HepG2 (cell line): ENCODE data around the gene VRK3. TPM values are rescaled to one million over a fixed set of nuclear protein-coding genes. Genes with fewer than 3 reads are reported as not detected.

Experiments used
- ATF6 ChIP-seq: sonication (generic); formaldehyde crosslinking; conservative IDR thresholded peaks from 2 replicates; pipeline ENCODE4 v1.4.0; 2020; ENCODE audit warnings: missing genetic modification reagents
- ESRRA ChIP-seq: sonication (generic); formaldehyde crosslinking; IDR thresholded peaks from 2 replicates; pipeline ENCODE4 v1.5.1; 2020; ENCODE audit warnings: mild to moderate bottlenecking, low read depth, missing genetic modification reagents
- HES4 ChIP-seq: sonication (generic); formaldehyde crosslinking; IDR thresholded peaks from 2 replicates; pipeline ENCODE4 v1.9.0; 2021; ENCODE audit warnings: mild to moderate bottlenecking, missing genetic modification reagents, borderline replicate concordance
- HNF1B ChIP-seq: sonication (generic); formaldehyde crosslinking; IDR thresholded peaks from 2 replicates; pipeline ENCODE4 v1.5.1; 2020; ENCODE audit warnings: mild to moderate bottlenecking, moderate library complexity, missing genetic modification reagents
- MBD4 ChIP-seq: IDR thresholded peaks from 2 replicates; pipeline ENCODE4 v1.6.1; 2012; ENCODE audit warnings: low read length, inconsistent platforms, borderline replicate concordance
- MEIS1 ChIP-seq: sonication (generic); formaldehyde crosslinking; IDR thresholded peaks from 2 replicates; pipeline ENCODE4 v1.9.0; 2021; ENCODE audit warnings: mild to moderate bottlenecking, missing genetic modification reagents, moderate library complexity, borderline replicate concordance
- PHB2 ChIP-seq: fragments of 450-650 bp; IDR thresholded peaks from 2 replicates; pipeline ENCODE4 v1.6.1; 2018; ENCODE audit not compliant: partially characterized antibody
- PHF20 ChIP-seq: sonication (generic); formaldehyde crosslinking; IDR thresholded peaks from 2 replicates; pipeline ENCODE4 v1.5.0; 2020; ENCODE audit warnings: mild to moderate bottlenecking, missing genetic modification reagents
- SMAD9 ChIP-seq: sonication (generic); formaldehyde crosslinking; IDR thresholded peaks from 2 replicates; pipeline ENCODE4 v1.5.1; 2020; ENCODE audit warnings: mild to moderate bottlenecking, missing genetic modification reagents
- STAG1 ChIP-seq: sonication (generic); formaldehyde crosslinking; IDR thresholded peaks from 2 replicates; pipeline ENCODE4 v1.4.0; 2020; ENCODE audit warnings: missing genetic modification reagents
- SUZ12 ChIP-seq: fragments of 150-350 bp; IDR thresholded peaks from 2 replicates; pipeline ENCODE4 v1.6.1; 2014; ENCODE audit warnings: low read depth, low read length
- TSC22D2 ChIP-seq: sonication (generic); formaldehyde crosslinking; IDR thresholded peaks from 2 replicates; pipeline ENCODE4 v1.5.1; 2020; ENCODE audit warnings: missing genetic modification reagents, mild to moderate bottlenecking, borderline replicate concordance
- ZFP1 ChIP-seq: IDR thresholded peaks from 2 replicates; pipeline ENCODE4 v1.6.1; 2016
- ZNF234 ChIP-seq: sonication (generic); formaldehyde crosslinking; conservative IDR thresholded peaks from 2 replicates; pipeline ENCODE4 v1.5.1; 2020; ENCODE audit warnings: mild to moderate bottlenecking, missing genetic modification reagents
- ZNF335 ChIP-seq: sonication (generic); formaldehyde crosslinking; IDR thresholded peaks from 2 replicates; pipeline ENCODE4 v1.4.0; 2020; ENCODE audit warnings: missing genetic modification reagents
- ZNF510 ChIP-seq: sonication (generic); formaldehyde crosslinking; IDR thresholded peaks from 2 replicates; pipeline ENCODE4 v1.4.0; 2020; ENCODE audit warnings: low read depth, mild to moderate bottlenecking, missing genetic modification reagents
- ZNF546 ChIP-seq: sonication (generic); formaldehyde crosslinking; conservative IDR thresholded peaks from 2 replicates; pipeline ENCODE4 v1.8.1; 2023; ENCODE audit warnings: mild to moderate bottlenecking, missing genetic modification reagents
- ZNF605 ChIP-seq: sonication (generic); formaldehyde crosslinking; IDR thresholded peaks from 2 replicates; pipeline ENCODE4 v1.8.0; 2022; ENCODE audit warnings: mild to moderate bottlenecking, missing genetic modification reagents
- ZNF766 ChIP-seq: sonication (generic); formaldehyde crosslinking; IDR thresholded peaks from 2 replicates; pipeline ENCODE4 v1.5.0; 2020; ENCODE audit warnings: missing genetic modification reagents, borderline replicate concordance
- ZSCAN22 ChIP-seq: sonication (generic); formaldehyde crosslinking; IDR thresholded peaks from 2 replicates; pipeline ENCODE4 v1.4.0; 2020; ENCODE audit warnings: mild to moderate bottlenecking, missing genetic modification reagents
- polyA plus RNA-seq, 8 experiments: library from polyadenylated mRNA; depleted of rRNA in 3 of 8; stranded (reverse) in 7 of 8; unstranded in 1 of 8; fragments of >200 nt; fragmentation: Illumina TruSeq in 4 of 8; extraction: Trizol in 4 of 8; gene quantifications; 2 replicates each; pipeline versions ENCODE4 v1.2.1 to v1.2.3, GENCODE V29; 2011 to 2016; ENCODE audit warnings: low read depth in 4 of 8, missing spikeins in 1 of 8, mixed read lengths in 1 of 8; ENCODE audit not compliant: insufficient read depth in 1 of 8
- total RNA-seq, 5 experiments: library from RNA; depleted of rRNA; stranded (reverse); fragments of >200 nt; fragmentation: Illumina TruSeq; extraction: Trizol; gene quantifications; 2 replicates each; pipeline ENCODE4 v1.2.3, GENCODE V29; 2016; ENCODE audit warnings: low read depth in 1 of 5
- TF ChIP-seq, protein P1 (sequence below): sonication (generic); formaldehyde crosslinking; IDR thresholded peaks from 2 replicates; pipeline ENCODE4 v1.5.0; 2020; ENCODE audit warnings: mild to moderate bottlenecking, missing genetic modification reagents
- TF ChIP-seq, protein P2 (sequence below): sonication (generic); formaldehyde crosslinking; IDR thresholded peaks from 2 replicates; pipeline ENCODE4 v1.8.1; 2023; ENCODE audit warnings: mild to moderate bottlenecking, moderate library complexity, missing genetic modification reagents
- TF ChIP-seq, protein P3 (sequence below): sonication (generic); formaldehyde crosslinking; IDR thresholded peaks from 2 replicates; pipeline ENCODE4 v1.4.0; 2020; ENCODE audit warnings: mild to moderate bottlenecking, missing genetic modification reagents

The VRK3 gene
- total and polyA plus RNA-seq, 2 of the 13 experiments (the other 11 are each of a cell fraction or from before 2014, with no cell fraction given) = 23.8 to 28.3 TPM

GRCh38 chr19:50025022-50025793, at the start of gene VRK3 (continued):
- no peak for TF ChIP-seq ESRRA (CRISPR knock-in tag)
- no peak for TF ChIP-seq MEIS1 (CRISPR knock-in tag)
- TF ChIP-seq, protein P1, sequence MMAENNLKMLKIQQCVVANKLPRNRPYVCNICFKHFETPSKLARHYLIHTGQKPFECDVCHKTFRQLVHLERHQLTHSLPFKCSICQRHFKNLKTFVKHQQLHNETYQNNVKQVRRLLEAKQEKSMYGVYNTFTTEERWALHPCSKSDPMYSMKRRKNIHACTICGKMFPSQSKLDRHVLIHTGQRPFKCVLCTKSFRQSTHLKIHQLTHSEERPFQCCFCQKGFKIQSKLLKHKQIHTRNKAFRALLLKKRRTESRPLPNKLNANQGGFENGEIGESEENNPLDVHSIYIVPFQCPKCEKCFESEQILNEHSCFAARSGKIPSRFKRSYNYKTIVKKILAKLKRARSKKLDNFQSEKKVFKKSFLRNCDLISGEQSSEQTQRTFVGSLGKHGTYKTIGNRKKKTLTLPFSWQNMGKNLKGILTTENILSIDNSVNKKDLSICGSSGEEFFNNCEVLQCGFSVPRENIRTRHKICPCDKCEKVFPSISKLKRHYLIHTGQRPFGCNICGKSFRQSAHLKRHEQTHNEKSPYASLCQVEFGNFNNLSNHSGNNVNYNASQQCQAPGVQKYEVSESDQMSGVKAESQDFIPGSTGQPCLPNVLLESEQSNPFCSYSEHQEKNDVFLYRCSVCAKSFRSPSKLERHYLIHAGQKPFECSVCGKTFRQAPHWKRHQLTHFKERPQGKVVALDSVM (CRISPR knock-in tag) = no peak
- TF ChIP-seq STAG1 (CRISPR knock-in tag) = no peak
- no peak for TF ChIP-seq ZNF510 (CRISPR knock-in tag)
- no peak for TF ChIP-seq ZSCAN22 (CRISPR knock-in tag)
- no peak for TF ChIP-seq ZNF546
- TF ChIP-seq PHB2 = no peak
- TF ChIP-seq HES4 = peak; percentile 54; the same call in 1 of the 2 replicates
- peak; percentile 70 for TF ChIP-seq SUZ12
- TF ChIP-seq ZNF605 = no peak
- 0 out of 2 replicates have a peak, but pooled peaks have one; percentile 48 for TF ChIP-seq ZFP1 (CRISPR knock-in tag)
- no peak for TF ChIP-seq ZNF234 (CRISPR knock-in tag)
- TF ChIP-seq, protein P2, sequence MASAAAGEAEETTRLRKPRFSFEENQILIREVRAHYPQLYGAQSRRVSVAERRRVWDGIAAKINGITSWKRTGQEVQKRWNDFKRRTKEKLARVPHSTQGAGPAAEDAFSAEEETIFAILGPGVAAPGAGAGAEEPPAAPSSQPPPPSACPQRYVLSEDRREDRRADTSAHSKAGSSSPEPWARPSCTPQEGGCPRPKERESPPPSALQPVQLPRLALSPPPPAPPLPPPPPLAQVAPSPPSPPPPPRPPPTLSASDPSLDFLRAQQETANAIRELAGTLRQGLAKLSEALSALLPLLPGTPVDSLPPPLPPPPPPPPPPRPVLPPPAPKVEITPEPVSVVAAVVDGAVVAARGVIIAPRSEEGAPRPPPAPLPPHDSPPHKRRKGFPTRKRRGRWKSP (CRISPR knock-in tag) = no peak
- peak; percentile 74 for TF ChIP-seq PHF20 (CRISPR knock-in tag)
- TF ChIP-seq HNF1B = peak; percentile 22; the same call in 1 of the 2 replicates
- TF ChIP-seq, protein P3, sequence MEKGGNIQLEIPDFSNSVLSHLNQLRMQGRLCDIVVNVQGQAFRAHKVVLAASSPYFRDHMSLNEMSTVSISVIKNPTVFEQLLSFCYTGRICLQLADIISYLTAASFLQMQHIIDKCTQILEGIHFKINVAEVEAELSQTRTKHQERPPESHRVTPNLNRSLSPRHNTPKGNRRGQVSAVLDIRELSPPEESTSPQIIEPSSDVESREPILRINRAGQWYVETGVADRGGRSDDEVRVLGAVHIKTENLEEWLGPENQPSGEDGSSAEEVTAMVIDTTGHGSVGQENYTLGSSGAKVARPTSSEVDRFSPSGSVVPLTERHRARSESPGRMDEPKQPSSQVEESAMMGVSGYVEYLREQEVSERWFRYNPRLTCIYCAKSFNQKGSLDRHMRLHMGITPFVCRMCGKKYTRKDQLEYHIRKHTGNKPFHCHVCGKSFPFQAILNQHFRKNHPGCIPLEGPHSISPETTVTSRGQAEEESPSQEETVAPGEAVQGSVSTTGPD (CRISPR knock-in tag) = no peak
- TF ChIP-seq ZNF766 = no peak
- no peak for TF ChIP-seq TSC22D2 (CRISPR knock-in tag)
- no peak for TF ChIP-seq MBD4
- TF ChIP-seq SMAD9 (CRISPR knock-in tag) = no peak
- no peak for TF ChIP-seq ATF6 (CRISPR knock-in tag)
- TF ChIP-seq ZNF335 = no peak; the same call in 1 of the 2 replicates
